HCT116 (cell line): Measurements from ENCODE around the gene PLA2G5.

Source experiments
- ATF3 ChIP-seq: IDR thresholded peaks from 2 replicates; pipeline ENCODE4 v1.6.1; 2012
- CTCF ChIP-seq, 3 experiments: fragments of 200-600 bp in 1 of 3; sonication (generic) in 1 of 3; IDR thresholded peaks in 2 of 3; conservative IDR thresholded peaks in 1 of 3; 2 replicates each; pipeline ENCODE4 v1.5.1; 2012 to 2017; ENCODE audit warnings: low read depth in 2 of 3, low read length in 2 of 3, antibody characterized with exemption in 1 of 3, borderline replicate concordance in 1 of 3, control low read depth in 1 of 3, mild to moderate bottlenecking in 1 of 3, mixed read lengths in 1 of 3, mixed run types in 1 of 3, moderate library complexity in 1 of 3; ENCODE audit not compliant: insufficient read depth in 1 of 3
- EGR1 ChIP-seq: IDR thresholded peaks from 2 replicates; pipeline ENCODE4 v1.6.1; 2012; ENCODE audit warnings: low read depth
- EZH2 ChIP-seq: fragments of 200-600 bp; sonication (generic); IDR thresholded peaks from 2 replicates; pipeline ENCODE4 v1.6.1; 2017; ENCODE audit warnings: antibody characterized with exemption, mixed run types
- EZH2phosphoT487 ChIP-seq: fragments of 200-600 bp; IDR thresholded peaks from 2 replicates; pipeline ENCODE4 v1.6.1; 2018; ENCODE audit warnings: antibody characterized with exemption, borderline replicate concordance
- JUND ChIP-seq: IDR thresholded peaks from 2 replicates; pipeline ENCODE4 v1.6.1; 2012
- MAX ChIP-seq: IDR thresholded peaks from 2 replicates; pipeline ENCODE4 v1.6.1; 2012
- POLR2A ChIP-seq: IDR thresholded peaks from 2 replicates; pipeline ENCODE4 v1.7.0; 2011; ENCODE audit warnings: borderline replicate concordance; ENCODE audit not compliant: insufficient read depth, insufficient read length; ENCODE audit errors: extremely low read depth
- POLR2AphosphoS5 ChIP-seq: IDR thresholded peaks from 2 replicates; pipeline ENCODE4 v1.6.1; 2011; ENCODE audit warnings: mild to moderate bottlenecking, low read depth, low read length, moderate library complexity
- REST ChIP-seq: IDR thresholded peaks from 2 replicates; pipeline ENCODE4 v1.6.1; 2012; ENCODE audit warnings: low read depth
- YY1 ChIP-seq: IDR thresholded peaks from 2 replicates; pipeline ENCODE4 v1.6.1; 2011; ENCODE audit warnings: low read length, low read depth, moderate library complexity, mild to moderate bottlenecking; ENCODE audit not compliant: insufficient replicate concordance; ENCODE audit errors: extremely low read depth
- ZFX ChIP-seq: fragments of 450-650 bp; IDR thresholded peaks from 2 replicates; pipeline ENCODE4 v1.6.1; 2017
- ZNF274 ChIP-seq: fragments of 200-500 bp; sonication (Bioruptor generic); IDR thresholded peaks from 2 replicates; pipeline ENCODE4 v1.6.1; 2014; ENCODE audit warnings: mild to moderate bottlenecking, low read depth, low read length, inconsistent platforms

- TF ChIP-seq EZH2: no peak
- TF ChIP-seq CTCF (IDR thresholded peaks at IDR 0.05 in 2 of 3, conservative IDR thresholded peaks at IDR 0.05 in 1 of 3; ENCODE audit: borderline replicate concordance in 1 of 3, insufficient read depth in 1 of 3, low read depth in 2 of 3, low read length in 2 of 3): no peak
- no peak for TF ChIP-seq POLR2A
- TF ChIP-seq EZH2phosphoT487: no peak
- TF ChIP-seq REST: no peak
- TF ChIP-seq JUND: no peak
- TF ChIP-seq POLR2AphosphoS5: no peak
- no peak for TF ChIP-seq MAX
- TF ChIP-seq EGR1: no peak
- TF ChIP-seq ATF3: no peak
- TF ChIP-seq ZFX: no peak
- TF ChIP-seq YY1: no peak
- no peak for TF ChIP-seq ZNF274
Observed at GRCh38 chr1:20123722-20124455, 53.9 kb downstream of the PLA2G5 start.
